WTC11 (cell line): Measurements from ENCODE around the gene TRIM41. TPM values are rescaled to one million over a fixed set of nuclear protein-coding genes. Genes with fewer than 3 reads are reported as not detected.
"Not testable (repeated sequence)": the region's sequence is repeated elsewhere in the genome, so short reads cannot be mapped to it uniquely, and the experiment has no call there.

Experiments
- ATAC-seq: fragments of 200-7000 bp; cut with Tn5 transposase; 2 replicates; pipeline ENCODE4 v1.10.0; 2021; ENCODE audit warnings: mild to moderate bottlenecking, moderate library complexity
- CTCF ChIA-PET: fragments of 300-600 bp; sonication (Branson Sonifier 250); formaldehyde crosslinking; loops from one replicate; lab custom pipeline; 2021; ENCODE audit warnings: antibody characterized with exemption; lab: Charles Lee
- POLR2A ChIA-PET: fragments of 350-600 bp; sonication (Branson Sonifier 250); formaldehyde crosslinking; loops from one replicate; lab custom pipeline; 2021; ENCODE audit warnings: antibody characterized with exemption; lab: Charles Lee
- DNase-seq: peaks from one replicate; pipeline ENCODE4 v3.0.0; 2021; ENCODE audit warnings: low spot score
- H3K27ac Mint-ChIP-seq: 2 replicates; pipeline ENCODE4 v1.8.0; 2021; ENCODE audit warnings: mixed read lengths
- H3K27me3 Mint-ChIP-seq: 2 replicates; pipeline ENCODE4 v1.8.0; 2021; ENCODE audit warnings: low read depth, mild to moderate bottlenecking, moderate library complexity, mixed read lengths
- H3K36me3 Mint-ChIP-seq: 2 replicates; pipeline ENCODE4 v1.8.0; 2021; ENCODE audit warnings: mixed read lengths
- H3K4me1 Mint-ChIP-seq: 2 replicates; pipeline ENCODE4 v1.8.0; 2022; ENCODE audit warnings: mixed read lengths
- H3K4me3 Mint-ChIP-seq: 2 replicates; pipeline ENCODE4 v1.8.0; 2021; ENCODE audit warnings: mild to moderate bottlenecking, moderate library complexity, mixed read lengths
- H3K9me3 Mint-ChIP-seq: 2 replicates; pipeline ENCODE4 v1.8.0; 2021; ENCODE audit warnings: mixed read lengths
- CREM ChIP-seq: sonication (generic); formaldehyde crosslinking; IDR thresholded peaks from 2 replicates; pipeline ENCODE4 v1.8.1; 2022; ENCODE audit warnings: mild to moderate bottlenecking, missing genetic modification reagents, moderate library complexity
- ELF4 ChIP-seq: sonication (generic); formaldehyde crosslinking; IDR thresholded peaks from 2 replicates; pipeline ENCODE4 v1.8.1; 2022; ENCODE audit warnings: low read depth, mild to moderate bottlenecking, moderate library complexity, missing genetic modification reagents
- EMX1 ChIP-seq: fragments of 250-450 bp; sonication (Bioruptor Pico); IDR thresholded peaks from 2 replicates; pipeline ENCODE4 v1.8.0; 2021; ENCODE audit warnings: mild to moderate bottlenecking
- ERG ChIP-seq: fragments of 250-450 bp; sonication (Bioruptor Pico); IDR thresholded peaks from 2 replicates; pipeline ENCODE4 v1.8.0; 2021; ENCODE audit warnings: mild to moderate bottlenecking
- FOXP4 ChIP-seq: sonication (generic); formaldehyde crosslinking; IDR thresholded peaks from 2 replicates; pipeline ENCODE4 v1.8.0; 2022; ENCODE audit warnings: mild to moderate bottlenecking, missing genetic modification reagents
- HMGA2 ChIP-seq: fragments of 250-450 bp; sonication (Bioruptor Pico); IDR thresholded peaks from 2 replicates; pipeline ENCODE4 v1.4.0; 2021; ENCODE audit warnings: mild to moderate bottlenecking, moderate library complexity
- IRF2 ChIP-seq: sonication (generic); formaldehyde crosslinking; IDR thresholded peaks from 2 replicates; pipeline ENCODE4 v1.8.0; 2022; ENCODE audit warnings: low read depth, missing genetic modification reagents, borderline replicate concordance
- MAX ChIP-seq: sonication (generic); formaldehyde crosslinking; IDR thresholded peaks from 2 replicates; pipeline ENCODE4 v1.8.0; 2022; ENCODE audit warnings: mild to moderate bottlenecking, missing genetic modification reagents
- NR2C2 ChIP-seq: sonication (generic); formaldehyde crosslinking; IDR thresholded peaks from 2 replicates; pipeline ENCODE4 v1.8.0; 2022; ENCODE audit warnings: mild to moderate bottlenecking, missing genetic modification reagents
- TCF7 ChIP-seq: sonication (generic); formaldehyde crosslinking; IDR thresholded peaks from 2 replicates; pipeline ENCODE4 v1.8.0; 2022; ENCODE audit warnings: mild to moderate bottlenecking, low read depth, missing genetic modification reagents, moderate library complexity
- TEAD4 ChIP-seq: sonication (generic); formaldehyde crosslinking; IDR thresholded peaks from 2 replicates; pipeline ENCODE4 v1.8.0; 2022; ENCODE audit warnings: mild to moderate bottlenecking, missing genetic modification reagents
- ZBTB43 ChIP-seq: sonication (generic); formaldehyde crosslinking; IDR thresholded peaks from 2 replicates; pipeline ENCODE4 v1.8.1; 2023; ENCODE audit warnings: mild to moderate bottlenecking, missing genetic modification reagents
- ZNF263 ChIP-seq: sonication (generic); formaldehyde crosslinking; IDR thresholded peaks from 2 replicates; pipeline ENCODE4 v1.8.1; 2022; ENCODE audit warnings: low read depth, mild to moderate bottlenecking, moderate library complexity, missing genetic modification reagents
- total RNA-seq: library from RNA; stranded (reverse); gene quantifications from 3 replicates; pipeline ENCODE4 v1.2.3, GENCODE V29; 2021
- TF ChIP-seq, protein P1 (sequence below): fragments of 250-450 bp; sonication (Bioruptor Pico); IDR thresholded peaks from 2 replicates; pipeline ENCODE4 v1.9.0; 2021; ENCODE audit warnings: moderate library complexity, mild to moderate bottlenecking, inconsistent platforms, borderline replicate concordance
- TF ChIP-seq, protein P2 (sequence below): fragments of 250-450 bp; sonication (Bioruptor Pico); conservative IDR thresholded peaks from 2 replicates; pipeline ENCODE4 v1.9.0; 2021; ENCODE audit warnings: mild to moderate bottlenecking

Gene TRIM41
- total RNA-seq, 1 experiment from 2014 or later, result 33.5 TPM

- Mint-ChIP-seq H3K27me3 (peaks cover 43% of the 10 kb centered on the region), H3K27ac (no peak overlapping the region), H3K36me3 (peaks cover 6% of the 10 kb centered on the region; the same call in 1 of the 2 replicates), H3K9me3 (no peaks in the 10 kb centered on the region), H3K4me1 (peaks cover 20% of the 10 kb centered on the region), H3K4me3 (peak overlapping the region; percentile 94)
- ATAC-seq (no peak), DNase-seq (no peak)
- POLR2A ChIA-PET, result interaction anchor here (0.7 to 1.8 kb wide), 4 partner anchors 15 to 36 kb away, joined by 4 to 11 read pairs (median 6); partner anchors contain the start of genes RACK1 and TRIM41
- CTCF ChIA-PET, result interaction anchor here (0.7 to 4.6 kb wide), 6 partner anchors 12 to 70 kb away, joined by 3 to 42 read pairs (median 6); partner anchors contain the start of gene TRIM41
- TF ChIP-seq ZBTB43 (no peak), HMGA2 (CRISPR knock-in tag) (no peak), EMX1 (0 out of 2 replicates have a peak, but pooled peaks have one; percentile 69), ERG (0 out of 2 replicates have a peak, but pooled peaks have one; percentile 71), CREM (CRISPR knock-in tag) (no peak)
- TF ChIP-seq, protein P1, sequence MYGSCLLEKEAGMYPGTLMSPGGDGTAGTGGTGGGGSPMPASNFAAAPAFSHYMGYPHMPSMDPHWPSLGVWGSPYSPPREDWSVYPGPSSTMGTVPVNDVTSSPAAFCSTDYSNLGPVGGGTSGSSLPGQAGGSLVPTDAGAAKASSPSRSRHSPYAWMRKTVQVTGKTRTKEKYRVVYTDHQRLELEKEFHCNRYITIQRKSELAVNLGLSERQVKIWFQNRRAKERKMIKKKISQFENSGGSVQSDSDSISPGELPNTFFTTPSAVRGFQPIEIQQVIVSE (CRISPR knock-in tag), result 0 out of 2 replicates have a peak, but pooled peaks have one; percentile 58
- TF ChIP-seq, protein P2, sequence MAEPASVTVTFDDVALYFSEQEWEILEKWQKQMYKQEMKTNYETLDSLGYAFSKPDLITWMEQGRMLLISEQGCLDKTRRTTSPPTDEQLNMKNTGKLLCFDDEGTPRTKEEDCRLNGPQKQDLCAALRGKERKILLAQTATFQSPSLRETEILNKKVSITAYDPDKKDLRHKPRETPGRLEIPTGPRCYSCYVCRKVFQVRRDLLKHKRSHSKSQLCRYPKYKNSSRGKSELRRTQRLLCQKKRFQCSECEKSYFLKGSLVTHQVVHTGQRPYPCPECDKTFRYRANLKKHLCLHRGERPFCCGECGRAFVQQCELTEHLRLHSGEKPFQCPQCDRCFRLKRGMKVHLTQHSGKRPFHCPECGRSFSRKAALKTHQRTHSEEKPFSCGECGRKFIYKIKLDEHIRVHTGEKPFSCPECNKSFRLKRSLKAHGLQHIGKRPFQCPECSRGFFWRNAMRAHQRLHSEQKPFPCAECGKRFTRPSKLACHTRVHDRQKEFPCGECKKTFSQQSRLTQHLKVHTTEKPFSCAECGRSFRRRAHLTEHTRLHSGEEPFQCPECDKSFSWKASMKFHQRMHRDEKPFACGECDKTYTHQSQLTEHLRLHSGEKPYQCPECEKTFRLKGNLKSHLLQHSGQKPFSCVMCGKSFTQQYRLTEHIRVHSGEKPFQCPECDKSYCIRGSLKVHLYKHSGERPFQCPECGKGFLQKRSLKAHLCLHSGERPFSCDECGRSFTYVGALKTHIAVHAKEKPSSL (CRISPR knock-in tag), result peak; percentile 74; the same call in 1 of the 2 replicates
Measured at GRCh38 chr5:181207960-181208253, 15.2 kb upstream of the TRIM41 start.

- POLR2A ChIA-PET, DNase-seq, ATAC-seq, CTCF ChIA-PET, H3K4me3 Mint-ChIP-seq, H3K27ac Mint-ChIP-seq, H3K9me3 Mint-ChIP-seq, H3K36me3 Mint-ChIP-seq: not testable (repeated sequence)
- Mint-ChIP-seq H3K27me3 (peaks cover 36% of the 10 kb centered on the region), H3K4me1 (peaks cover 18% of the 10 kb centered on the region)
Measured at GRCh38 chr5:181209006-181209405, 14.1 kb upstream of the TRIM41 start.

DNA sequence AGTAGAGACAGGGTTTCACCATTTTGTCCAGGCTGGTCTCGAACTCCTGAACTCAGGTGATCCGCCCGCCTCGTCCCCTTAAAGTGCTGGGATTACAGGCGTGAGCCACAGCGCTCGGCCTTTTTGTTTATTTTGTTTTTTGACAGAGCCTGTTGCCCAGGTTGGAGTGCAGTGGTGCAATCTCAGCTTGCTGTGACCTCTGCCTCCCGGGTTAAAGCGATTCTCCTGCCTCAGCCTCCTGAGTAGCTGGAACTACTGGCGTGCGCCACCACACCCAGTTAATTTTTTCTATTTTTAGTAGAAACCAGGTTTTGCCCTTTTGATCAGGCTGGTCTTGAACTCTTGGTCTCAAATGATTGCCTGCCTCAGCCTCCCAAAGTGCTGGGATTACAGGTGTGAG is 12.9 kb upstream of the TRIM41 start:
- H3K9me3 Mint-ChIP-seq, H3K4me3 Mint-ChIP-seq, H3K27ac Mint-ChIP-seq, DNase-seq, H3K36me3 Mint-ChIP-seq, ATAC-seq, POLR2A ChIA-PET: not testable (repeated sequence)
- Mint-ChIP-seq H3K27me3 (peaks cover 27% of the 10 kb centered on the region), H3K4me1 (peaks cover 18% of the 10 kb centered on the region)
- CTCF ChIA-PET, result interaction anchor here (0.7 kb wide), 1 partner anchor 122 kb away, joined by 3 read pairs; no protein-coding TSS in a partner anchor

DNA sequence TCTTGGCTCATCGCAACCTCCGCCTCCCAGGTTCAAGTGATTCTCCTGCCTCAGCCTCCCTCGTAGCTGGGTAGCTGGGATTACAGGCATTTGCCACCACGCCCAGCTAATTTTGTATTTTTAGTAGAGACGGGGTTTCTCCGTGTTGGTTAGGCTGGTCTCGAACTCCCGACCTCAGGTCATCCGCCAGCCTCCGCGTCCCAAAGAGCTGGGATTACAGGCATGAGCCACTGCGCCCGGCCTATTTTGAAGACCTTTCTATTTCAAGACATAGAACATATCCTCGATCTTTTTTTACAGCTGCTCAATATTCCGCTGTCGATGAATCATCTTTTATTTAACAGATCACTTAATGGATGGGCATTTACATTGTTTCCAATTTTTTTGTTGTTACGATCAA is 12.4 kb upstream of the TRIM41 start:
- H3K27ac Mint-ChIP-seq, H3K4me3 Mint-ChIP-seq, ATAC-seq, CTCF ChIA-PET, POLR2A ChIA-PET, H3K36me3 Mint-ChIP-seq, H3K9me3 Mint-ChIP-seq: not testable (repeated sequence)
- peaks cover 17% of the 10 kb centered on the region for H3K4me1 Mint-ChIP-seq
- peaks cover 22% of the 10 kb centered on the region for H3K27me3 Mint-ChIP-seq
- peak; percentile 30 for DNase-seq

GRCh38 chr5:181211208-181211607 is 11.9 kb upstream of the TRIM41 start:
- CTCF ChIA-PET, result no interaction called here
- ATAC-seq, result no peak
- Mint-ChIP-seq H3K9me3 (no peaks in the 10 kb centered on the region), H3K27me3 (peaks cover 21% of the 10 kb centered on the region), H3K27ac (no peak overlapping the region), H3K36me3 (peaks cover 6% of the 10 kb centered on the region; the same call in 1 of the 2 replicates), H3K4me3 (no peak overlapping the region), H3K4me1 (peaks cover 15% of the 10 kb centered on the region)
- peak; percentile 26 for DNase-seq
- POLR2A ChIA-PET, result no interaction called here
- TF ChIP-seq CREM (CRISPR knock-in tag) (no peak), NR2C2 (CRISPR knock-in tag) (no peak), ZNF263 (CRISPR knock-in tag) (no peak), EMX1 (no peak), ELF4 (CRISPR knock-in tag) (no peak), MAX (CRISPR knock-in tag) (no peak), TEAD4 (no peak), IRF2 (no peak), TCF7 (CRISPR knock-in tag) (no peak), FOXP4 (no peak)
